A549 (cell line): Measurements from ENCODE around the gene PPP4R3B.

Experiments
- EP300 ChIP-seq, 2 experiments: fragments of >200 bp; sonication (Bioruptor Twin); formaldehyde crosslinking; IDR thresholded peaks; 2 replicates in 1 of 2; 3 replicates in 1 of 2; pipeline ENCODE4 v1.6.1; 2016 to 2017
- ESRRA ChIP-seq: fragments of 150-350 bp; IDR thresholded peaks from 2 replicates; pipeline ENCODE4 v1.6.1; 2014; ENCODE audit warnings: mild to moderate bottlenecking, low read length, borderline replicate concordance
- HDAC2 ChIP-seq: fragments of 200-600 bp; sonication (generic); IDR thresholded peaks from 2 replicates; pipeline ENCODE4 v1.6.1; 2016
- POLR2A ChIP-seq: IDR thresholded peaks from 2 replicates; pipeline ENCODE4 v1.6.1; 2012; ENCODE audit warnings: mild to moderate bottlenecking, low read length
- RNF2 ChIP-seq: fragments of 200-600 bp; sonication (generic); IDR thresholded peaks from 2 replicates; pipeline ENCODE4 v1.6.1; 2016; ENCODE audit warnings: low read depth, mild to moderate bottlenecking, antibody characterized with exemption, moderate library complexity, borderline replicate concordance
- TF ChIP-seq, protein P1 (sequence below): fragments of >200 bp; sonication (Bioruptor Twin); formaldehyde crosslinking; IDR thresholded peaks from 3 replicates; pipeline ENCODE4 v1.5.1; 2016
- TF ChIP-seq, protein P2 (sequence below): IDR thresholded peaks from 2 replicates; pipeline ENCODE4 v1.6.1; 2012

DNA sequence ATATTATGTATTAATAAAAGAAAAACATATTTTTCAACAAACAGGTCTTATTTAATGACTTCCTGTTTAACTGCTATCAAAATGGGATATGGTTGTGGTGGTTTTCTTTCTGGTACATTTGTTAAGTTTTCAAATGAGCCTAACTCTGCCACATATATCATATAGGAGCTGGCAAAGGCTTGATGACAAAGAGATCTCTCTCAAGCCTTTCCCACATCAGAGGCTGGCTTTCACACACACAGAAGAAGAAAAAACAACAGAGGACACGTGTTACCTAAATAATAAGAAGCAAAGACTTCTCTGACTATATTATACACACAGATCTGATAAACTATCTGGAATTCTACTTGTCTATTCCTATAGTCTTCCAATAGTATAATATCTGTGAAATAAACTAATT is 51.8 kb downstream of the PPP4R3B start:
- TF ChIP-seq, protein P1, sequence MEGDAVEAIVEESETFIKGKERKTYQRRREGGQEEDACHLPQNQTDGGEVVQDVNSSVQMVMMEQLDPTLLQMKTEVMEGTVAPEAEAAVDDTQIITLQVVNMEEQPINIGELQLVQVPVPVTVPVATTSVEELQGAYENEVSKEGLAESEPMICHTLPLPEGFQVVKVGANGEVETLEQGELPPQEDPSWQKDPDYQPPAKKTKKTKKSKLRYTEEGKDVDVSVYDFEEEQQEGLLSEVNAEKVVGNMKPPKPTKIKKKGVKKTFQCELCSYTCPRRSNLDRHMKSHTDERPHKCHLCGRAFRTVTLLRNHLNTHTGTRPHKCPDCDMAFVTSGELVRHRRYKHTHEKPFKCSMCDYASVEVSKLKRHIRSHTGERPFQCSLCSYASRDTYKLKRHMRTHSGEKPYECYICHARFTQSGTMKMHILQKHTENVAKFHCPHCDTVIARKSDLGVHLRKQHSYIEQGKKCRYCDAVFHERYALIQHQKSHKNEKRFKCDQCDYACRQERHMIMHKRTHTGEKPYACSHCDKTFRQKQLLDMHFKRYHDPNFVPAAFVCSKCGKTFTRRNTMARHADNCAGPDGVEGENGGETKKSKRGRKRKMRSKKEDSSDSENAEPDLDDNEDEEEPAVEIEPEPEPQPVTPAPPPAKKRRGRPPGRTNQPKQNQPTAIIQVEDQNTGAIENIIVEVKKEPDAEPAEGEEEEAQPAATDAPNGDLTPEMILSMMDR = no peak
- no peak for TF ChIP-seq EP300 (IDR thresholded peaks at IDR 0.05)
- TF ChIP-seq HDAC2 = no peak
- TF ChIP-seq ESRRA = no peak
- TF ChIP-seq, protein P2, sequence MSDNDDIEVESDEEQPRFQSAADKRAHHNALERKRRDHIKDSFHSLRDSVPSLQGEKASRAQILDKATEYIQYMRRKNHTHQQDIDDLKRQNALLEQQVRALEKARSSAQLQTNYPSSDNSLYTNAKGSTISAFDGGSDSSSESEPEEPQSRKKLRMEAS = no peak
- TF ChIP-seq RNF2 = no peak
- no peak for TF ChIP-seq POLR2A
